Thyroid gland (tissue), 4 donors: ENCODE results near the gene RAB30. TPM values are rescaled to one million over a fixed set of nuclear protein-coding genes. Genes with fewer than 3 reads are reported as not detected.
"Not testable (repeated sequence)": the region's sequence is repeated elsewhere in the genome, so short reads cannot be mapped to it uniquely, and the experiment has no call there.

Source experiments
- DNase-seq, 2 donors: peaks; one replicate each; pipeline ENCODE4 v3.0.0-alpha.2; 2019
- H3K27ac ChIP-seq, 3 donors: fragments of 200-600 bp; sonication (generic); 1 replicate in 2 of 3; 2 replicates in 1 of 3; pipeline ENCODE4 v1.5.1; 2016 to 2019; ENCODE audit warnings: mild to moderate bottlenecking in 1 of 3, moderate library complexity in 1 of 3
- H3K27me3 ChIP-seq: fragments of 200-600 bp; sonication (generic); one replicate; pipeline ENCODE4 v1.5.1; 2019
- H3K36me3 ChIP-seq, 2 donors: fragments of 200-600 bp; sonication (generic); one replicate each; pipeline ENCODE4 v1.5.1; 2016 to 2019
- H3K4me1 ChIP-seq, 2 donors: fragments of 200-600 bp; sonication (generic); one replicate each; pipeline ENCODE4 v1.5.1; 2017 to 2019
- H3K4me3 ChIP-seq, 3 donors: fragments of 200-600 bp; sonication (generic); replicated peaks in 1 of 3; 1 replicate in 2 of 3; 2 replicates in 1 of 3; pipeline ENCODE4 v1.5.1; 2016; ENCODE audit warnings: mild to moderate bottlenecking in 1 of 3
- H3K9me3 ChIP-seq: fragments of 200-600 bp; sonication (generic); one replicate; pipeline ENCODE4 v1.5.1; 2017
- POLR2A ChIP-seq, 2 donors: fragments of 450-650 bp; IDR thresholded peaks; one replicate each; pipeline ENCODE4 v1.6.1; 2017; ENCODE audit warnings: antibody characterized with exemption in 2 of 2, mild to moderate bottlenecking in 2 of 2, moderate library complexity in 1 of 2
- WGBS, 2 donors: methylation state at CpG; one replicate each; pipeline ENCODE4 v1.1.5; 2017; 5-methylcytosine and 5-hydroxymethylcytosine counted together
- intact Hi-C: fragments of 100-400 bp; cut with DNase I; formaldehyde crosslinking; loops from one replicate; pipeline ENCODE4 v1.15.1; 2023
- total RNA-seq, 4 donors: library from RNA; depleted of rRNA; stranded (reverse); fragments of >200 nt; gene quantifications; one replicate each; pipeline ENCODE4 v1.2.3, GENCODE V29; 2016
- TF ChIP-seq, protein P1 (sequence below), 6 experiments: fragments of 200-600 bp in 3 of 6; fragments of 450-650 bp in 3 of 6; sonication (generic) in 3 of 6; IDR thresholded peaks; one replicate each; pipeline ENCODE4 v1.5.1; 2016 to 2019; ENCODE audit warnings: antibody characterized with exemption in 6 of 6, mild to moderate bottlenecking in 2 of 6, inconsistent platforms in 1 of 6, moderate library complexity in 1 of 6

Gene RAB30
- total RNA-seq, 4 donors from 2014 or later, result 12.0 to 30.0 (median 22.8) TPM

DNA sequence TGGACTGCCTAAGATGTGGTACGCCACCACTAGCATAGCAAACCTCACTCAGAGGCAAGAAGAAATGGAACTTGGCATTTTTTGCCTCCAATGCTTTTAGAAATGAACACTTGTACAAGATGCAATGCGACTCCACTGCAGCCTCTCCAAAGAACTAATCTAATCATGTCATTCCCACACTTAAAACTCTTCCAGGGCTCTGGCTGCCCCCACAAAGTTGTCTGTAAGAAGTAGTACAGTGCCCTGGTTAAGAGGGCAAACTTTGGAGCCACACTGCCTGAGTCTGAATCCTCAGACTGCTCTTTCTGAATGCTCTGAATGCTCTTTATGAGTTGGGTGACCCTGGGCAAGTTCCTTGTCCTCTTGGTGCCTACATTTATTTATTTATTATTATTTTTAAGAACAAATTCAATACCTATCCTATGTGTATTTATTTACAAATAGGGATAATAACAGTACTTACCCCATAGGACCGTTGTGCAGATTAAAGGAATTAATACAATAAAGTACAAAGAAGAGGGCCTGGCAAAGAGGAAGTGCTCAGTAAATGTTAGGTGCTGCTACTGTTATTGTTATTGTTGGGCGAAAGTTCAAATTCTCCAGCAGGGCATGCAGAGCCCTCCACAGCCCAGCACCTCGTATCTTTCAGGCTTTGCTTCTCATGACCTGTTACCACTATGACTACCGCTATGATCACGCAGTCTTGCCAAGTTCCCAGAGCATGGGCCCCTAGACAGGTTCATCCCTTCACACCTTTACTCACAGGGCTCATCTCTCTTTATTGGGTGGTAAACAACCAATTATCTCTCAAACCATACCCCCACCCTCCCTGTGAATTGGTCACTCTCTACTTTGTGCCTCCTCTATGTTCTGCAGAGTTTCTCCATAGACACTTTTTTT, 59.3 kb downstream of the RAB30 start:
- intact Hi-C loops, result no loop called here
- H3K27me3 ChIP-seq, result no peaks in the 10 kb centered on the region
- H3K4me1 ChIP-seq, result peaks cover 13 to 21% of the 10 kb centered on the region in 2 donors
- 89 to 93% methylated on average over 7 of the region's 7 CpGs for WGBS, 2 donors
- TF ChIP-seq POLR2A (IDR thresholded peaks at IDR 0.05), result no peak
- TF ChIP-seq, protein P1, sequence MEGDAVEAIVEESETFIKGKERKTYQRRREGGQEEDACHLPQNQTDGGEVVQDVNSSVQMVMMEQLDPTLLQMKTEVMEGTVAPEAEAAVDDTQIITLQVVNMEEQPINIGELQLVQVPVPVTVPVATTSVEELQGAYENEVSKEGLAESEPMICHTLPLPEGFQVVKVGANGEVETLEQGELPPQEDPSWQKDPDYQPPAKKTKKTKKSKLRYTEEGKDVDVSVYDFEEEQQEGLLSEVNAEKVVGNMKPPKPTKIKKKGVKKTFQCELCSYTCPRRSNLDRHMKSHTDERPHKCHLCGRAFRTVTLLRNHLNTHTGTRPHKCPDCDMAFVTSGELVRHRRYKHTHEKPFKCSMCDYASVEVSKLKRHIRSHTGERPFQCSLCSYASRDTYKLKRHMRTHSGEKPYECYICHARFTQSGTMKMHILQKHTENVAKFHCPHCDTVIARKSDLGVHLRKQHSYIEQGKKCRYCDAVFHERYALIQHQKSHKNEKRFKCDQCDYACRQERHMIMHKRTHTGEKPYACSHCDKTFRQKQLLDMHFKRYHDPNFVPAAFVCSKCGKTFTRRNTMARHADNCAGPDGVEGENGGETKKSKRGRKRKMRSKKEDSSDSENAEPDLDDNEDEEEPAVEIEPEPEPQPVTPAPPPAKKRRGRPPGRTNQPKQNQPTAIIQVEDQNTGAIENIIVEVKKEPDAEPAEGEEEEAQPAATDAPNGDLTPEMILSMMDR (IDR thresholded peaks at IDR 0.05), result no peak
- H3K9me3 ChIP-seq, result no peaks in the 10 kb centered on the region
- no peak overlapping the region for H3K4me3 ChIP-seq
- H3K27ac ChIP-seq, result no peak overlapping the region
- no peak for DNase-seq
- H3K36me3 ChIP-seq, result no peaks in the 10 kb centered on the region

DNA sequence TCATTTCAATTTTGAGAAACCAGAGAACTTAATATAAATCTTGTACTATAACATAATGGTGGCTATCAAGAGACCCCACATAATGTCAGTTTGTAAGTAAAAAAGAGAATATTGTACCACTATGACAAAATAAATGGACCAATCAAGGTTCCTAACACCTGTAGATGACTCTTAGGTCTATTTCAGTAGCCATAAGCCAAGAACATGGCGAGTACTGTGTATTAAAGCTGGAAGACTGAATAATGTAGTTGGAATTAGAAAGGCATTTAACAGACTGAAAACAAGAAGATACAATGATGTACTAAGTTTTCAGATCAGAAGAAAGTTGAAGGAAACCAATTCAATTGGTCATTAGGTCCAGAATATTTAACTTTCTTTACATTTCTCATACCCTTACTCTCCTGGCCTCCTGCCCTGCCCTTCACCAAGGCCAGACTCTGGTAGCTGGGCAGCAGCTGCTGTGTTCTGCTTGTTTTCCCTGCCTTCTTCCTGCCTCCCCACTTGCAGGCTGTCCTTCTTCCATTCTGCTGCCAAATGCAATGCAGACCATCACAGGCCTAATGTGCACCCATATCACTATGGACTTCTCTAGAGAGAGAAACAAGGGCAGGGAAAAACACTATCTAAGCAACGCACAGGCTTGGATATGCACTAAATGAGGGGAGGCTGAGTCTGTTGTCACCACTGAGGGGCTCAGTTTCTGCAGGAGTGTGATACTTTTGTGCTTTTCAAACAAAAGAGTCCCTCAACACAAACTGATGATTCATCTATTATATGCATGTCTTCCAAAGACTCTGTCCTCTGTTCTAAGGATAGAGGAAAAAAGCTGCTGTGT, 60.1 kb downstream of the RAB30 start:
- peaks cover 10 to 22% of the 10 kb centered on the region in 2 donors for H3K4me1 ChIP-seq
- no peak for TF ChIP-seq POLR2A (IDR thresholded peaks at IDR 0.05)
- TF ChIP-seq, protein P1 (IDR thresholded peaks at IDR 0.05), result no peak
- H3K9me3 ChIP-seq, result no peaks in the 10 kb centered on the region
- no peaks in the 10 kb centered on the region for H3K27me3 ChIP-seq
- intact Hi-C loops, result no loop called here
- H3K27ac ChIP-seq, result no peak overlapping the region
- DNase-seq, result no peak
- 81 to 94% methylated on average over 2 of the region's 2 CpGs for WGBS, 2 donors
- no peak overlapping the region for H3K4me3 ChIP-seq
- H3K36me3 ChIP-seq, result no peaks in the 10 kb centered on the region

DNA sequence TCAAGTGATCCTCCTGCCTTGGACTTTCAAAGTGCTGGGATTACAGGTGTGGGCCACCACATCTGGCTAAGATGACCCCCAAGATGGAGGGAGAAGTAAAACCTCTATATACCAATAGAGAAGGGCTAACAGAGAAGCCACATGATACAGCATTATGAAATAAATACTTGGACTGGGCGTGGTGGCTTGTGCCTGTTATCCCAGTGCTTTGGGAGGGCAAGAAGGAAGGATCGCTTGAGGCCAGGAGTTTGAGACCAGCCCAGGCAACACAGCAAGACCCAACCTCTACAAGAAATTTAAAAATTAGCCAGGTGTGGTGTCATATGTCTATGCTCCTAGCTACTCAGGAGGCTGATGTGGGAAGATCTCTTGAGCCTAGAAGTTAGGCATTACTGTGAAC, 61.7 kb downstream of the RAB30 start:
- H3K4me1 ChIP-seq, result peaks cover 10 to 22% of the 10 kb centered on the region in 2 donors
- intact Hi-C loops, result no loop called here
- no peak for DNase-seq
- TF ChIP-seq, protein P1 (IDR thresholded peaks at IDR 0.05), result no peak
- no peak for TF ChIP-seq POLR2A (IDR thresholded peaks at IDR 0.05)
- H3K27ac ChIP-seq, result no peak overlapping the region
- H3K36me3 ChIP-seq, result no peaks in the 10 kb centered on the region
- WGBS, 2 donors, result 94 to 95% methylated on average over 2 of the region's 2 CpGs
- H3K27me3 ChIP-seq, result no peaks in the 10 kb centered on the region
- H3K9me3 ChIP-seq, result no peaks in the 10 kb centered on the region
- H3K4me3 ChIP-seq, result no peak overlapping the region

DNA sequence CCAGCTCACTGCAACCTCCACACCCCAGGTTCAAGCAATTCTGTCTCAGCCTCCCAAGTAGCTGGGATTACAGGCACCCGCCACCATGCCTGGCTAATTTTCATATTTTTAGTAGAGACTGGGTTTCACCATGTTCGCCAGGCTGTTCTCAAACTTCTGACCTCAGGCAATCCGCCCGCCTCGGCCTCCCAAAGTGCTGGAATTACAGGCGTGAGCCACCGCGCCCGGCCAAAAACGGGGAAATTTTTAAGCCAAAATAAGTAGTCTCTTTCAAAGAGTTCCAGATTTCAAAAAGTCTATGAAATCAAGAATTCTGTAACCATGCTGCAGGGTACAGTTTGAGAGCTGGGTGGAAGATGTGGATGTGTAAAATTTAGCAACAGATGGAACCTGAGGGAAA, 62.6 kb downstream of the RAB30 start:
- H3K27me3 ChIP-seq, H3K9me3 ChIP-seq, H3K36me3 ChIP-seq, DNase-seq, H3K27ac ChIP-seq, H3K4me3 ChIP-seq, intact Hi-C loops: not testable (repeated sequence)
- peaks cover 10 to 22% of the 10 kb centered on the region in 2 donors for H3K4me1 ChIP-seq
- 98 to 99% methylated on average over 10 of the region's 10 CpGs for WGBS, 2 donors

DNA sequence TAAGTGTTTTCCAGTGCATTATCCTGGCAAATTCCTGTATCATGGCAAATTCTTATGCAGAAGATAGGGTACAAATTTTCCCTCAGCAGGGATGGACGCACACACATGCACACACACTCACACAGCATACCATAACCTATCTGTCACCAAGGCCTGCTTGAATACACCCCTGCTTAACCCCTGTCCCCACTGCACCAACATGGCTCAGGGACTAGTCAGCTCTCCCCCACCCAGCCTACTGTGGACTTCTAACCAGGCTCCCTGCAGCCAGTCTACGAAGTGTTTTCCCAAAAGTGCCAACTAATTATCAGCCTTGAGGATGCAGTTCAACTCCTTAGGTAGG, 63.1 kb downstream of the RAB30 start:
- intact Hi-C loops, result no loop called here
- 97 to 98% methylated on average over 2 of the region's 2 CpGs for WGBS, 2 donors
- no peak for DNase-seq
- Histone ChIP-seq H3K4me1 (peaks cover 10 to 22% of the 10 kb centered on the region in 2 donors), H3K4me3 (no peak overlapping the region), H3K9me3 (no peaks in the 10 kb centered on the region), H3K27me3 (no peaks in the 10 kb centered on the region), H3K36me3 (no peaks in the 10 kb centered on the region), H3K27ac (peak overlapping the region in 2 of 3 donors; percentile 39 to 57)
- TF ChIP-seq POLR2A (IDR thresholded peaks at IDR 0.05), result no peak
- TF ChIP-seq, protein P1 (IDR thresholded peaks at IDR 0.05), result no peak
